HEK293 (cell line): ENCODE results near the gene PDLIM5.

Experiments
- CTCF ChIA-PET: fragments of 350-600 bp; formaldehyde crosslinking; extraction: SDS; loops from one replicate; lab custom pipeline; 2021; ENCODE audit warnings: antibody characterized with exemption; lab: Yijun Ruan, JAX
- POLR2A ChIA-PET: fragments of 300-600 bp; formaldehyde crosslinking; extraction: SDS; loops from one replicate; lab custom pipeline; 2020; ENCODE audit warnings: antibody characterized with exemption, inconsistent platforms; lab: Yijun Ruan, JAX
- H3K27ac ChIP-seq: fragments of 200-500 bp; sonication (Bioruptor generic); 2 replicates; pipeline ENCODE4 v1.5.1; 2014; ENCODE audit warnings: low read depth, low read length, control low read depth, inconsistent platforms; ENCODE audit errors: extremely low read depth
- H3K36me3 ChIP-seq, 2 experiments: fragments of 200-500 bp in 1 of 2; sonication (Bioruptor generic) in 1 of 2; 1 replicate in 1 of 2; 2 replicates in 1 of 2; pipeline ENCODE4 v1.5.1; 2014 to 2017; ENCODE audit warnings: inconsistent platforms in 2 of 2, low read length in 2 of 2; ENCODE audit not compliant: control insufficient read depth in 2 of 2, insufficient read depth in 1 of 2
- H3K4me1 ChIP-seq: fragments of 200-500 bp; sonication (Bioruptor generic); 2 replicates; pipeline ENCODE4 v1.5.1; 2014; ENCODE audit warnings: mild to moderate bottlenecking, low read length, inconsistent platforms; ENCODE audit not compliant: control insufficient read depth, insufficient read depth
- H3K4me3 ChIP-seq: 2 replicates; pipeline ENCODE4 v1.5.1; 2011; ENCODE audit warnings: low read depth, mild to moderate bottlenecking, control low read depth, low read length, moderate library complexity
- H3K9me3 ChIP-seq: fragments of 200-500 bp; sonication (Bioruptor generic); 2 replicates; pipeline ENCODE4 v1.5.1; 2014; ENCODE audit warnings: low read depth, low read length, inconsistent platforms; ENCODE audit not compliant: control insufficient read depth, insufficient read depth
- KLF10 ChIP-seq: fragments of 450-650 bp; IDR thresholded peaks from 2 replicates; pipeline ENCODE4 v1.5.1; 2018; ENCODE audit warnings: missing biosample characterization, mild to moderate bottlenecking, missing genetic modification characterization
- OSR2 ChIP-seq: fragments of 450-650 bp; formaldehyde crosslinking; IDR thresholded peaks from 2 replicates; pipeline ENCODE4 v1.5.1; 2016; ENCODE audit warnings: missing biosample characterization, missing genetic modification characterization
- SCRT2 ChIP-seq: fragments of 450-650 bp; formaldehyde crosslinking; IDR thresholded peaks from 2 replicates; pipeline ENCODE4 v1.5.1; 2016; ENCODE audit warnings: missing biosample characterization, missing genetic modification characterization
- SETDB1 ChIP-seq: IDR thresholded peaks from one replicate; pipeline ENCODE4 v1.6.1; 2017; ENCODE audit warnings: mild to moderate bottlenecking, low read length, moderate library complexity, mixed read lengths; ENCODE audit not compliant: insufficient read length
- ZNF184 ChIP-seq: fragments of 450-650 bp; IDR thresholded peaks from 2 replicates; pipeline ENCODE4 v1.5.1; 2018; ENCODE audit warnings: missing biosample characterization, mild to moderate bottlenecking, missing genetic modification characterization
- ZNF510 ChIP-seq: fragments of 450-650 bp; formaldehyde crosslinking; IDR thresholded peaks from 2 replicates; pipeline ENCODE4 v1.5.1; 2018; ENCODE audit warnings: mild to moderate bottlenecking, missing genetic modification characterization, missing biosample characterization; ENCODE audit not compliant: insufficient replicate concordance
- ZNF530 ChIP-seq: fragments of 450-650 bp; formaldehyde crosslinking; IDR thresholded peaks from 2 replicates; pipeline ENCODE4 v1.5.1; 2016; ENCODE audit warnings: low read depth, missing biosample characterization, missing genetic modification characterization
- ZNF610 ChIP-seq: fragments of 450-650 bp; formaldehyde crosslinking; IDR thresholded peaks from 2 replicates; pipeline ENCODE4 v1.5.1; 2016; ENCODE audit warnings: missing biosample characterization, missing genetic modification characterization, borderline replicate concordance
- ZNF626 ChIP-seq: fragments of 450-650 bp; sonication (Bioruptor Pico); formaldehyde crosslinking; IDR thresholded peaks from 2 replicates; pipeline ENCODE4 v1.5.1; 2018; ENCODE audit warnings: missing biosample characterization, missing genetic modification characterization, inconsistent platforms
- ZNF837 ChIP-seq: fragments of 450-650 bp; formaldehyde crosslinking; IDR thresholded peaks from 2 replicates; pipeline ENCODE4 v1.5.1; 2016; ENCODE audit warnings: missing biosample characterization, missing genetic modification characterization
- ZSCAN23 ChIP-seq: fragments of 450-650 bp; formaldehyde crosslinking; IDR thresholded peaks from 2 replicates; pipeline ENCODE4 v1.5.1; 2016; ENCODE audit warnings: missing biosample characterization, missing genetic modification characterization
- TF ChIP-seq, protein P1 (sequence below): fragments of 450-650 bp; formaldehyde crosslinking; IDR thresholded peaks from 2 replicates; pipeline ENCODE4 v1.5.1; 2016; ENCODE audit warnings: missing biosample characterization, missing genetic modification characterization, borderline replicate concordance
- TF ChIP-seq, protein P2 (sequence below): fragments of 450-650 bp; formaldehyde crosslinking; IDR thresholded peaks from 2 replicates; pipeline ENCODE4 v1.5.1; 2016; ENCODE audit warnings: missing biosample characterization, missing genetic modification characterization
- TF ChIP-seq, protein P3 (sequence below): fragments of 450-650 bp; formaldehyde crosslinking; IDR thresholded peaks from 2 replicates; pipeline ENCODE4 v1.5.1; 2017; ENCODE audit warnings: missing biosample characterization, missing genetic modification characterization
- TF ChIP-seq, protein P4 (sequence below): fragments of 450-650 bp; formaldehyde crosslinking; IDR thresholded peaks from 2 replicates; pipeline ENCODE4 v1.5.1; 2017; ENCODE audit warnings: missing biosample characterization, missing genetic modification characterization
- TF ChIP-seq, protein P5 (sequence below): fragments of 450-650 bp; formaldehyde crosslinking; IDR thresholded peaks from 2 replicates; pipeline ENCODE4 v1.5.1; 2016; ENCODE audit warnings: missing biosample characterization, missing genetic modification characterization
- TF ChIP-seq, protein P6 (sequence below): fragments of 450-650 bp; formaldehyde crosslinking; IDR thresholded peaks from 2 replicates; pipeline ENCODE4 v1.5.1; 2016; ENCODE audit warnings: missing biosample characterization, missing genetic modification characterization
- TF ChIP-seq, protein P7 (sequence below): fragments of 450-650 bp; formaldehyde crosslinking; IDR thresholded peaks from 2 replicates; pipeline ENCODE4 v1.5.1; 2016; ENCODE audit warnings: missing biosample characterization, missing genetic modification characterization

Gene PDLIM5

DNA sequence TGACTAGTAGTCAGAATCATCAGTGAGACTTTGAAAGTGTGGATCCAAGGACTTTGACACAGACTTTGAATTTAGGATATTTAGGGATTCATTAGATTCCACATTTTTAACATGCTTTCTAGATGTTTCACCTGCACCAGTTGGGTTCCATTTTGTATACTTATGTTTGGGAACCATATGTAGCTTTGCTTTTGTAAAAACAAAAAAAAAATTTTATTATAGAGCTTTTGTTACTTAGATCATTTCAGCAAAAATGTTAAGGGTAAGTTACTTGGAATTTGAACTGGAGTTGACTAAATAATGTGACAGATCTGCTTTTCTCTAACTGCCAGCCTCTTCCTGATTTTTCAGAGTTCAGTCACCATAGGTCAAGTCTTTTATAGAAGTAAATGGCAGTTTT is 14.6 kb downstream of the PDLIM5 start (continued):
- TF ChIP-seq, protein P1, sequence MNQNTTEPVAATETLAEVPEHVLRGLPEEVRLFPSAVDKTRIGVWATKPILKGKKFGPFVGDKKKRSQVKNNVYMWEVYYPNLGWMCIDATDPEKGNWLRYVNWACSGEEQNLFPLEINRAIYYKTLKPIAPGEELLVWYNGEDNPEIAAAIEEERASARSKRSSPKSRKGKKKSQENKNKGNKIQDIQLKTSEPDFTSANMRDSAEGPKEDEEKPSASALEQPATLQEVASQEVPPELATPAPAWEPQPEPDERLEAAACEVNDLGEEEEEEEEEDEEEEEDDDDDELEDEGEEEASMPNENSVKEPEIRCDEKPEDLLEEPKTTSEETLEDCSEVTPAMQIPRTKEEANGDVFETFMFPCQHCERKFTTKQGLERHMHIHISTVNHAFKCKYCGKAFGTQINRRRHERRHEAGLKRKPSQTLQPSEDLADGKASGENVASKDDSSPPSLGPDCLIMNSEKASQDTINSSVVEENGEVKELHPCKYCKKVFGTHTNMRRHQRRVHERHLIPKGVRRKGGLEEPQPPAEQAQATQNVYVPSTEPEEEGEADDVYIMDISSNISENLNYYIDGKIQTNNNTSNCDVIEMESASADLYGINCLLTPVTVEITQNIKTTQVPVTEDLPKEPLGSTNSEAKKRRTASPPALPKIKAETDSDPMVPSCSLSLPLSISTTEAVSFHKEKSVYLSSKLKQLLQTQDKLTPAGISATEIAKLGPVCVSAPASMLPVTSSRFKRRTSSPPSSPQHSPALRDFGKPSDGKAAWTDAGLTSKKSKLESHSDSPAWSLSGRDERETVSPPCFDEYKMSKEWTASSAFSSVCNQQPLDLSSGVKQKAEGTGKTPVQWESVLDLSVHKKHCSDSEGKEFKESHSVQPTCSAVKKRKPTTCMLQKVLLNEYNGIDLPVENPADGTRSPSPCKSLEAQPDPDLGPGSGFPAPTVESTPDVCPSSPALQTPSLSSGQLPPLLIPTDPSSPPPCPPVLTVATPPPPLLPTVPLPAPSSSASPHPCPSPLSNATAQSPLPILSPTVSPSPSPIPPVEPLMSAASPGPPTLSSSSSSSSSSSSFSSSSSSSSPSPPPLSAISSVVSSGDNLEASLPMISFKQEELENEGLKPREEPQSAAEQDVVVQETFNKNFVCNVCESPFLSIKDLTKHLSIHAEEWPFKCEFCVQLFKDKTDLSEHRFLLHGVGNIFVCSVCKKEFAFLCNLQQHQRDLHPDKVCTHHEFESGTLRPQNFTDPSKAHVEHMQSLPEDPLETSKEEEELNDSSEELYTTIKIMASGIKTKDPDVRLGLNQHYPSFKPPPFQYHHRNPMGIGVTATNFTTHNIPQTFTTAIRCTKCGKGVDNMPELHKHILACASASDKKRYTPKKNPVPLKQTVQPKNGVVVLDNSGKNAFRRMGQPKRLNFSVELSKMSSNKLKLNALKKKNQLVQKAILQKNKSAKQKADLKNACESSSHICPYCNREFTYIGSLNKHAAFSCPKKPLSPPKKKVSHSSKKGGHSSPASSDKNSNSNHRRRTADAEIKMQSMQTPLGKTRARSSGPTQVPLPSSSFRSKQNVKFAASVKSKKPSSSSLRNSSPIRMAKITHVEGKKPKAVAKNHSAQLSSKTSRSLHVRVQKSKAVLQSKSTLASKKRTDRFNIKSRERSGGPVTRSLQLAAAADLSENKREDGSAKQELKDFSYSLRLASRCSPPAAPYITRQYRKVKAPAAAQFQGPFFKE (tag by site-specific recombination) = no peak
- TF ChIP-seq ZSCAN23 (no peak), ZNF837 (tag by site-specific recombination) (no peak)

DNA sequence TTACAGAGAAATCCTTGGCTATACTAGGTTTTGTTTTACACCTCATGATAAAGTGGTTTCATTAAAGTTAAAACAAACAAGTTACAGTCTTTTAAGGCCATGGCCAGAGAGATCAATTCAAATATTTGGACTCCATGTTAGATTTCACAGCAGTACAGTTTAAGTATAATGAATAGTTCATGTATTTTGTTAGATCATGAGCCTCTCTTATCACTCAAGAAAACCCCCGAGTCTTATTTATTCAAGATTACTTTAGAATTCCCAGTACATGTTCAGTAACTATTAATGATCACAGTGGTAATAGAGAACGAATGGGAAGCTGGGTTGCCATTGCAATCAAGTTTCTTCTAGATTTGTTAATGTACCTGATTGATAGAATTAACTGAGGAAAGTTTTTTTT is 15.2 kb downstream of the PDLIM5 start:
- no peaks in the 10 kb centered on the region for H3K9me3 ChIP-seq
- POLR2A ChIA-PET = no interaction called here
- no peak overlapping the region for H3K27ac ChIP-seq
- no peaks in the 10 kb centered on the region for H3K4me1 ChIP-seq
- CTCF ChIA-PET = no interaction called here
- no peak overlapping the region for H3K4me3 ChIP-seq
- H3K36me3 ChIP-seq = no peaks in the 10 kb centered on the region
- no peak for TF ChIP-seq SETDB1
- TF ChIP-seq, protein P2, sequence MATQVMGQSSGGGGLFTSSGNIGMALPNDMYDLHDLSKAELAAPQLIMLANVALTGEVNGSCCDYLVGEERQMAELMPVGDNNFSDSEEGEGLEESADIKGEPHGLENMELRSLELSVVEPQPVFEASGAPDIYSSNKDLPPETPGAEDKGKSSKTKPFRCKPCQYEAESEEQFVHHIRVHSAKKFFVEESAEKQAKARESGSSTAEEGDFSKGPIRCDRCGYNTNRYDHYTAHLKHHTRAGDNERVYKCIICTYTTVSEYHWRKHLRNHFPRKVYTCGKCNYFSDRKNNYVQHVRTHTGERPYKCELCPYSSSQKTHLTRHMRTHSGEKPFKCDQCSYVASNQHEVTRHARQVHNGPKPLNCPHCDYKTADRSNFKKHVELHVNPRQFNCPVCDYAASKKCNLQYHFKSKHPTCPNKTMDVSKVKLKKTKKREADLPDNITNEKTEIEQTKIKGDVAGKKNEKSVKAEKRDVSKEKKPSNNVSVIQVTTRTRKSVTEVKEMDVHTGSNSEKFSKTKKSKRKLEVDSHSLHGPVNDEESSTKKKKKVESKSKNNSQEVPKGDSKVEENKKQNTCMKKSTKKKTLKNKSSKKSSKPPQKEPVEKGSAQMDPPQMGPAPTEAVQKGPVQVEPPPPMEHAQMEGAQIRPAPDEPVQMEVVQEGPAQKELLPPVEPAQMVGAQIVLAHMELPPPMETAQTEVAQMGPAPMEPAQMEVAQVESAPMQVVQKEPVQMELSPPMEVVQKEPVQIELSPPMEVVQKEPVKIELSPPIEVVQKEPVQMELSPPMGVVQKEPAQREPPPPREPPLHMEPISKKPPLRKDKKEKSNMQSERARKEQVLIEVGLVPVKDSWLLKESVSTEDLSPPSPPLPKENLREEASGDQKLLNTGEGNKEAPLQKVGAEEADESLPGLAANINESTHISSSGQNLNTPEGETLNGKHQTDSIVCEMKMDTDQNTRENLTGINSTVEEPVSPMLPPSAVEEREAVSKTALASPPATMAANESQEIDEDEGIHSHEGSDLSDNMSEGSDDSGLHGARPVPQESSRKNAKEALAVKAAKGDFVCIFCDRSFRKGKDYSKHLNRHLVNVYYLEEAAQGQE = no peak
- TF ChIP-seq OSR2 = no peak
- TF ChIP-seq SCRT2 = no peak
- TF ChIP-seq, protein P3, sequence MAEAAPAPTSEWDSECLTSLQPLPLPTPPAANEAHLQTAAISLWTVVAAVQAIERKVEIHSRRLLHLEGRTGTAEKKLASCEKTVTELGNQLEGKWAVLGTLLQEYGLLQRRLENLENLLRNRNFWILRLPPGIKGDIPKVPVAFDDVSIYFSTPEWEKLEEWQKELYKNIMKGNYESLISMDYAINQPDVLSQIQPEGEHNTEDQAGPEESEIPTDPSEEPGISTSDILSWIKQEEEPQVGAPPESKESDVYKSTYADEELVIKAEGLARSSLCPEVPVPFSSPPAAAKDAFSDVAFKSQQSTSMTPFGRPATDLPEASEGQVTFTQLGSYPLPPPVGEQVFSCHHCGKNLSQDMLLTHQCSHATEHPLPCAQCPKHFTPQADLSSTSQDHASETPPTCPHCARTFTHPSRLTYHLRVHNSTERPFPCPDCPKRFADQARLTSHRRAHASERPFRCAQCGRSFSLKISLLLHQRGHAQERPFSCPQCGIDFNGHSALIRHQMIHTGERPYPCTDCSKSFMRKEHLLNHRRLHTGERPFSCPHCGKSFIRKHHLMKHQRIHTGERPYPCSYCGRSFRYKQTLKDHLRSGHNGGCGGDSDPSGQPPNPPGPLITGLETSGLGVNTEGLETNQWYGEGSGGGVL = no peak
- TF ChIP-seq, protein P4, sequence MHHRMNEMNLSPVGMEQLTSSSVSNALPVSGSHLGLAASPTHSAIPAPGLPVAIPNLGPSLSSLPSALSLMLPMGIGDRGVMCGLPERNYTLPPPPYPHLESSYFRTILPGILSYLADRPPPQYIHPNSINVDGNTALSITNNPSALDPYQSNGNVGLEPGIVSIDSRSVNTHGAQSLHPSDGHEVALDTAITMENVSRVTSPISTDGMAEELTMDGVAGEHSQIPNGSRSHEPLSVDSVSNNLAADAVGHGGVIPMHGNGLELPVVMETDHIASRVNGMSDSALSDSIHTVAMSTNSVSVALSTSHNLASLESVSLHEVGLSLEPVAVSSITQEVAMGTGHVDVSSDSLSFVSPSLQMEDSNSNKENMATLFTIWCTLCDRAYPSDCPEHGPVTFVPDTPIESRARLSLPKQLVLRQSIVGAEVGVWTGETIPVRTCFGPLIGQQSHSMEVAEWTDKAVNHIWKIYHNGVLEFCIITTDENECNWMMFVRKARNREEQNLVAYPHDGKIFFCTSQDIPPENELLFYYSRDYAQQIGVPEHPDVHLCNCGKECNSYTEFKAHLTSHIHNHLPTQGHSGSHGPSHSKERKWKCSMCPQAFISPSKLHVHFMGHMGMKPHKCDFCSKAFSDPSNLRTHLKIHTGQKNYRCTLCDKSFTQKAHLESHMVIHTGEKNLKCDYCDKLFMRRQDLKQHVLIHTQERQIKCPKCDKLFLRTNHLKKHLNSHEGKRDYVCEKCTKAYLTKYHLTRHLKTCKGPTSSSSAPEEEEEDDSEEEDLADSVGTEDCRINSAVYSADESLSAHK (tag by site-specific recombination) = no peak
- no peak for TF ChIP-seq ZNF184 (tag by site-specific recombination)
- TF ChIP-seq ZNF510 (tag by site-specific recombination) = no peak
- TF ChIP-seq, protein P5, sequence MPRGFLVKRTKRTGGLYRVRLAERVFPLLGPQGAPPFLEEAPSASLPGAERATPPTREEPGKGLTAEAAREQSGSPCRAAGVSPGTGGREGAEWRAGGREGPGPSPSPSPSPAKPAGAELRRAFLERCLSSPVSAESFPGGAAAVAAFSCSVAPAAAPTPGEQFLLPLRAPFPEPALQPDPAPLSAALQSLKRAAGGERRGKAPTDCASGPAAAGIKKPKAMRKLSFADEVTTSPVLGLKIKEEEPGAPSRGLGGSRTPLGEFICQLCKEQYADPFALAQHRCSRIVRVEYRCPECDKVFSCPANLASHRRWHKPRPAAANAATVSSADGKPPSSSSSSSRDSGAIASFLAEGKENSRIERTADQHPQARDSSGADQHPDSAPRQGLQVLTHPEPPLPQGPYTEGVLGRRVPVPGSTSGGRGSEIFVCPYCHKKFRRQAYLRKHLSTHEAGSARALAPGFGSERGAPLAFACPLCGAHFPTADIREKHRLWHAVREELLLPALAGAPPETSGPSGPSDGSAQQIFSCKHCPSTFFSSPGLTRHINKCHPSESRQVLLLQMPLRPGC (tag by site-specific recombination) = no peak
- TF ChIP-seq ZNF610 = no peak
- TF ChIP-seq, protein P6, sequence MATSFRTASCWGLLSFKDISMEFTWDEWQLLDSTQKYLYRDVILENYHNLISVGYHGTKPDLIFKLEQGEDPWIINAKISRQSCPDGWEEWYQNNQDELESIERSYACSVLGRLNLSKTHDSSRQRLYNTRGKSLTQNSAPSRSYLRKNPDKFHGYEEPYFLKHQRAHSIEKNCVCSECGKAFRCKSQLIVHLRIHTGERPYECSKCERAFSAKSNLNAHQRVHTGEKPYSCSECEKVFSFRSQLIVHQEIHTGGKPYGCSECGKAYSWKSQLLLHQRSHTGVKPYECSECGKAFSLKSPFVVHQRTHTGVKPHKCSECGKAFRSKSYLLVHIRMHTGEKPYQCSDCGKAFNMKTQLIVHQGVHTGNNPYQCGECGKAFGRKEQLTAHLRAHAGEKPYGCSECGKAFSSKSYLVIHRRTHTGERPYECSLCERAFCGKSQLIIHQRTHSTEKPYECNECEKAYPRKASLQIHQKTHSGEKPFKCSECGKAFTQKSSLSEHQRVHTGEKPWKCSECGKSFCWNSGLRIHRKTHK (tag by site-specific recombination) = no peak
- no peak for TF ChIP-seq ZNF626 (tag by site-specific recombination)
- TF ChIP-seq KLF10 (tag by site-specific recombination) = no peak
- TF ChIP-seq, protein P7, sequence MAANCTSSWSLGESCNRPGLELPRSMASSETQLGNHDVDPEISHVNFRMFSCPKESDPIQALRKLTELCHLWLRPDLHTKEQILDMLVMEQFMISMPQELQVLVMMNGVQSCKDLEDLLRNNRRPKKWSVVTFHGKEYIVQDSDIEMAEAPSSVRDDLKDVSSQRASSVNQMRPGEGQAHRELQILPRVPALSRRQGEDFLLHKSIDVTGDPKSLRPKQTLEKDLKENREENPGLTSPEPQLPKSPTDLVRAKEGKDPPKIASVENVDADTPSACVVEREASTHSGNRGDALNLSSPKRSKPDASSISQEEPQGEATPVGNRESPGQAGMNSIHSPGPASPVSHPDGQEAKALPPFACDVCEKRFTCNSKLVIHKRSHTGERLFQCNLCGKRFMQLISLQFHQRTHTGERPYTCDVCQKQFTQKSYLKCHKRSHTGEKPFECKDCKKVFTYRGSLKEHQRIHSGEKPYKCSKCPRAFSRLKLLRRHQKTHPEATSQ (tag by site-specific recombination) = no peak
- no peak for TF ChIP-seq ZNF530 (tag by site-specific recombination)
